Activated CD4-positive, alpha-beta T cell treated with anti-CD3 and anti-CD28 coated beads, Interleukin-2, amount 10 ng/mL, durations not matched to agents 24 days and 14 days (primary cell): ENCODE data around the gene SERTM2. TPM values are rescaled to one million over a fixed set of nuclear protein-coding genes. Genes with fewer than 3 reads are reported as not detected.

Source experiments
- DNase-seq: peaks from one replicate; pipeline ENCODE4 v3.0.0; 2022
- H3K27ac Mint-ChIP-seq: one replicate; pipeline ENCODE4 v1.8.0; 2022; ENCODE audit warnings: mild to moderate bottlenecking, mixed read lengths
- H3K27me3 Mint-ChIP-seq: one replicate; pipeline ENCODE4 v1.8.0; 2022; ENCODE audit warnings: mixed read lengths
- H3K36me3 Mint-ChIP-seq: one replicate; pipeline ENCODE4 v1.8.0; 2022; ENCODE audit warnings: low read depth, mild to moderate bottlenecking, mixed read lengths
- H3K4me1 Mint-ChIP-seq: one replicate; pipeline ENCODE4 v1.8.0; 2021; ENCODE audit warnings: mixed read lengths
- H3K4me3 Mint-ChIP-seq: one replicate; pipeline ENCODE4 v1.8.0; 2022; ENCODE audit warnings: mild to moderate bottlenecking, moderate library complexity, mixed read lengths
- H3K9me3 Mint-ChIP-seq: one replicate; pipeline ENCODE4 v1.8.0; 2021; ENCODE audit warnings: mixed read lengths
- intact Hi-C: fragments of 100-400 bp; cut with micrococcal nuclease; formaldehyde crosslinking; loops from one replicate; pipeline ENCODE4 v1.15.1; 2023
- total RNA-seq: library from RNA; stranded (reverse); gene quantifications from 2 replicates; pipeline ENCODE4 v1.2.3, GENCODE V29; 2022

The SERTM2 gene
- not detected in 2 replicates for total RNA-seq

DNA sequence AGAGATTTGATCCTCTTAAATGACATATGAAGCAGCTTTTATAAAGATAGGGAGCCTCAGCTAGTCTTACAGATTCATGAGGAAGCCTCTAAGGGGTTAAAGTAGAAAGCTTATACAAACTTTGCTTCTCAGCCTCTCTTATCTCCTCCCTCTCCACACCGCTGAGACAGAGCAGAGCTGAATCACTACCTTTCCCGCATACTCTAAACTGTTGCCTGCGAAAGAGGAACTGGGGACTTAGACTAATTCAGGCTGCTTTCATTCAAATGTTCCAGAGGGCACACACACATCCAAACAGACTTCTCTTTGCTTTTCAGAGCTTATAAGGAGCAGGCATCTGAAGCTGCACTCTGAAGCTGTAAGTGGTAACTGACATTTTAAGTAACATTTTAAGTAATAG lies at the start of gene SERTM2:
Gene SERTM2, plus strand, starts transcription at position 169 of the 400 bp plus-strand sequence. CDS start 7,213 bp downstream, outside the sequence.
- no peaks in the 10 kb centered on the region for H3K9me3 Mint-ChIP-seq
- intact Hi-C loops = no loop called here
- H3K36me3 Mint-ChIP-seq = no peaks in the 10 kb centered on the region
- H3K4me3 Mint-ChIP-seq = no peak within 1 kb of the TSS
- DNase-seq = no peak
- H3K27ac Mint-ChIP-seq = no peak within 1 kb of the TSS
- no peaks in the 10 kb centered on the region for H3K4me1 Mint-ChIP-seq
- H3K27me3 Mint-ChIP-seq = peaks cover 4% of the 10 kb centered on the region

- Mint-ChIP-seq H3K27ac (no peak overlapping the region), H3K4me3 (no peak overlapping the region), H3K9me3 (no peaks in the 10 kb centered on the region), H3K27me3 (no peaks in the 10 kb centered on the region), H3K4me1 (no peaks in the 10 kb centered on the region), H3K36me3 (no peaks in the 10 kb centered on the region)
- intact Hi-C loops = no loop called here
- DNase-seq = no peak
Measured at GRCh38 chrX:111465669-111466068, 45.8 kb upstream of the SERTM2 start.

DNA sequence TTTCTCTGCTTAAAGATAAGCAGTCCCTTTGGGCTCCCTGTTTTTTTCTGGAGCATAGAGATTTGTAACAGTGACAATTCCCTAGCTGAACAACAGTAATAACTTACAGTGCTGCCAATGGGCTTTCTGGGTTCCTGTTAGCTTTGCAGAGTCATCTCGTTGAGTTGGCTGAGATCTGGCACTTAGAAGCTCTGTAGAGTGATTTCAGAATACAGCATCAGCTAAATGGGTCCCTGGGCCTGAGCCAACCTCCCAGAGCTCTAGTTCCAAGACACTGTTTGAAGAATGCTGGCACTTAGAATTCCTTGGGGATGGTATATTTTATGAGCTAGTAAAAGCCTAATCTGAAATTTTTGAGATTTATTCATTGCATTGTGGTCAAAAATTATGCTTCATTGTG lies 43.5 kb upstream of the SERTM2 start:
- no peak for DNase-seq
- no peak overlapping the region for H3K27ac Mint-ChIP-seq
- no peaks in the 10 kb centered on the region for H3K36me3 Mint-ChIP-seq
- no peak overlapping the region for H3K4me3 Mint-ChIP-seq
- intact Hi-C loops = no loop called here
- no peaks in the 10 kb centered on the region for H3K4me1 Mint-ChIP-seq
- H3K9me3 Mint-ChIP-seq = no peaks in the 10 kb centered on the region
- no peaks in the 10 kb centered on the region for H3K27me3 Mint-ChIP-seq

- Mint-ChIP-seq H3K27ac (no peak overlapping the region), H3K27me3 (no peaks in the 10 kb centered on the region), H3K4me1 (no peaks in the 10 kb centered on the region), H3K4me3 (no peak overlapping the region), H3K36me3 (no peaks in the 10 kb centered on the region), H3K9me3 (no peaks in the 10 kb centered on the region)
- intact Hi-C loops = no loop called here
- DNase-seq = no peak
Measured at GRCh38 chrX:111470681-111471403, 40.6 kb upstream of the SERTM2 start.

DNA sequence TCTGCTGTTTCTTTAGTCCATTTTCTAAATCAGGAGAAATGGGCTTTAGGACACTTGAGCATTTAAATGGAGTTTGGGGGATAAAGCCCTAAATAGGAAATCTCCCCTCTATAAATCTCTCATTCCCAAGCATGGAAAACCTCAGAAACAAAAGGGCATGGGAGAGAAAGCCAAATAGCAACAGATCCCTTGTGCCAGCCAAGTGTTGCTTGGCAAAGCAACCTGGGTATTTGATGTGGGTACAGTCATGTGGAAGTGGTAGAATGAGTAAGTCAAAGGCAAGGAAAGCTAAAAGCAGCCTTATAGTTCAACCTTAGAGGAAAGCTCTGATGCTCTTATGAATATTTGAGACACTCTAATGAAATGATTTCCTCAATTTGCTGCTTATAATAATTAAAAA lies 29.5 kb upstream of the SERTM2 start:
- Mint-ChIP-seq H3K36me3 (no peaks in the 10 kb centered on the region), H3K4me1 (no peaks in the 10 kb centered on the region), H3K27ac (no peak overlapping the region), H3K9me3 (no peaks in the 10 kb centered on the region), H3K4me3 (no peak overlapping the region), H3K27me3 (no peaks in the 10 kb centered on the region)
- intact Hi-C loops = no loop called here
- no peak for DNase-seq

DNA sequence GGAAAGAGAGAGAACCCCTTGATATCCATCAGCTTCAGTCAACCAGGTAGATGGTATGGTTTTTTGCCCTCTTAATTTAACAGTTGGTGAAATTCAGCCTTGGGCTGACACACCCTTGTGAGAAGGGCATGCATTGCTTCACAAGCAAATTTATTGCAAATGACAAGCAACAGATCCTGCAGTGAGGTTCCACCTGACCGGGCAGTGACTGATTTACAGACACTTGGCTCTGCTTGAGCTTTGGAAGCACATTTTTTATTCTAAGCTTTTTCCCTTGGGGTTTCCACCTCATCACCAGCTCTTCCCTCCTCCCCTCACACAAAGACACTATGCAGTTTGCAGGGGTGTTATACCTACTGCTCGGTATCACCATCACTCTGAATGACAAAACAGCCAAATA lies 28.3 kb upstream of the SERTM2 start:
- Mint-ChIP-seq H3K4me1 (no peaks in the 10 kb centered on the region), H3K36me3 (no peaks in the 10 kb centered on the region), H3K27me3 (no peaks in the 10 kb centered on the region), H3K27ac (no peak overlapping the region), H3K9me3 (no peaks in the 10 kb centered on the region), H3K4me3 (no peak overlapping the region)
- no peak for DNase-seq
- intact Hi-C loops = no loop called here

GRCh38 chrX:111483881-111484280 lies 27.6 kb upstream of the SERTM2 start:
- H3K4me3 Mint-ChIP-seq = no peak overlapping the region
- H3K4me1 Mint-ChIP-seq = no peaks in the 10 kb centered on the region
- no peak overlapping the region for H3K27ac Mint-ChIP-seq
- no peaks in the 10 kb centered on the region for H3K36me3 Mint-ChIP-seq
- no peaks in the 10 kb centered on the region for H3K27me3 Mint-ChIP-seq
- no peaks in the 10 kb centered on the region for H3K9me3 Mint-ChIP-seq
- no peak for DNase-seq
- intact Hi-C loops = no loop called here

GRCh38 chrX:111490688-111491087 lies 20.8 kb upstream of the SERTM2 start:
- Mint-ChIP-seq H3K27ac (no peak overlapping the region), H3K4me3 (no peak overlapping the region), H3K27me3 (no peaks in the 10 kb centered on the region), H3K9me3 (no peaks in the 10 kb centered on the region), H3K4me1 (no peaks in the 10 kb centered on the region), H3K36me3 (no peaks in the 10 kb centered on the region)
- intact Hi-C loops = no loop called here
- DNase-seq = no peak

DNA sequence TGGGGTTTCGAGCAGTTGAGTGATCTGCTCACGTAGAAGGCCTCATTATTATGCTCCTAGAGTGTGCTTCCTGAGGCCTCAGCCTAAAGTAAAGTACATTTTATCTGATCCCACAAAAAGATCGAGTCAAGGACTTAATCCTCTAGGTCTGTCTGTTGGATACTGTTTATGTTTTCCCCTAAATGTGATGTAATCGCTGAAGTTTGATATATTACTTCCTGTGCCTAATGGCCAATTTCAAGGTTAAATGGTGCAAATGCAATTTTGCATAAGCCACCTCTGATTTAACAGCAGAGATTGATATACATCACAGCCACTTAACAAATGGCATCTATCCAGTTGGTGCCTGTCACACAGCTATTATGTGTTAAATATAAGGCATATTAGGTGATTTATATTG lies 19.4 kb upstream of the SERTM2 start:
- Mint-ChIP-seq H3K36me3 (no peaks in the 10 kb centered on the region), H3K27me3 (no peaks in the 10 kb centered on the region), H3K4me3 (no peak overlapping the region), H3K9me3 (no peaks in the 10 kb centered on the region), H3K4me1 (no peaks in the 10 kb centered on the region), H3K27ac (no peak overlapping the region)
- intact Hi-C loops = no loop called here
- no peak for DNase-seq

- Mint-ChIP-seq H3K36me3 (no peaks in the 10 kb centered on the region), H3K4me3 (no peak overlapping the region), H3K4me1 (no peaks in the 10 kb centered on the region), H3K27ac (no peak overlapping the region), H3K27me3 (no peaks in the 10 kb centered on the region), H3K9me3 (no peaks in the 10 kb centered on the region)
- DNase-seq = no peak
- intact Hi-C loops = no loop called here
Measured at GRCh38 chrX:111498538-111499103, 12.8 kb upstream of the SERTM2 start.

GRCh38 chrX:111503485-111503993 lies 7.9 kb upstream of the SERTM2 start:
- DNase-seq = no peak
- no peaks in the 10 kb centered on the region for H3K9me3 Mint-ChIP-seq
- intact Hi-C loops = no loop called here
- H3K27ac Mint-ChIP-seq = no peak overlapping the region
- no peaks in the 10 kb centered on the region for H3K36me3 Mint-ChIP-seq
- H3K4me3 Mint-ChIP-seq = no peak overlapping the region
- no peaks in the 10 kb centered on the region for H3K4me1 Mint-ChIP-seq
- H3K27me3 Mint-ChIP-seq = peaks cover 2% of the 10 kb centered on the region

DNA sequence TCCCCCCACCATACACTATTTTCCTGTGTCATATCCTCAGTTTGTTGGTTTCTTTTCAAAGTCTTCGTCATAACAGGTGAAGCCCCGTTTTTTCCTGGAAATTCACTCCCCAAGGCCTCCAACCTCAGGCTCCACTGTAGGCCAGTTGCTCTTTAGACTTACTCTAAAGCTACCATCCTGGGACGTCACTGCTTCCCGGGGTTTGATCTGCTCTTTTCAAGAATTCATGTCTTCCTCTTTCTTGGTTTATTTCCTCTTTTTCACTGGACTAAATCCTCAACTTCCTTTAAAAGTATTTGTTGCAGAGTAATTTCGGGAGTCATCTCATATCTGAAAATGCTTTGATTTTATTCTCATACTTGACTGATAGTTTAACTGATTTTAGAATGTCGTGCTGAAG lies 6.5 kb upstream of the SERTM2 start:
- Mint-ChIP-seq H3K36me3 (no peaks in the 10 kb centered on the region), H3K27ac (no peak overlapping the region), H3K27me3 (peaks cover 2% of the 10 kb centered on the region), H3K4me1 (no peaks in the 10 kb centered on the region), H3K4me3 (no peak overlapping the region), H3K9me3 (no peaks in the 10 kb centered on the region)
- intact Hi-C loops = no loop called here
- DNase-seq = no peak

- Mint-ChIP-seq H3K4me3 (no peak overlapping the region), H3K36me3 (no peaks in the 10 kb centered on the region), H3K27me3 (peaks cover 2% of the 10 kb centered on the region), H3K27ac (no peak overlapping the region), H3K9me3 (no peaks in the 10 kb centered on the region), H3K4me1 (no peaks in the 10 kb centered on the region)
- no peak for DNase-seq
- intact Hi-C loops = no loop called here
Measured at GRCh38 chrX:111505783-111506182, 5.7 kb upstream of the SERTM2 start.

DNA sequence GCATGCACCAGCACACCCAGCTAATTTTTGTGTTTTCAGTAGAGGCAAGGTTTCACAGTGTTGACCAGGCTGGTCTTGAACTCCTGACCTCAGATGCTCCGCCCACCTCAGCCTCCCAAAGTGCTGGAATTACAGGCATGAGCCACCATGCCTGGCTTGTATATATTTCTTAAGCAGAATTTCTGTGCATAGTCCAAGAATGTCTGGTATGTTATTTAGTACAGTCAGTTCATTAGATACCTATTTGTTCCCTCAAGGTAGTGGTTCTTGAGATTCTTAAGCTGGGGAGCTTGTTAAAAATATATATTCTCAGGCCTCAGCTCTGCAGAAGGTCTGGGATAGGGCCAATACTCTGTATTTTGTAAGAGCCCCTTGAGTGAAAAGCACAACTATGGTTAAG lies 4.6 kb upstream of the SERTM2 start:
- H3K4me1 Mint-ChIP-seq = no peaks in the 10 kb centered on the region
- H3K4me3 Mint-ChIP-seq = no peak overlapping the region
- DNase-seq = no peak
- H3K27me3 Mint-ChIP-seq = peaks cover 2% of the 10 kb centered on the region
- H3K36me3 Mint-ChIP-seq = no peaks in the 10 kb centered on the region
- no peak overlapping the region for H3K27ac Mint-ChIP-seq
- H3K9me3 Mint-ChIP-seq = no peaks in the 10 kb centered on the region
- intact Hi-C loops = no loop called here

DNA sequence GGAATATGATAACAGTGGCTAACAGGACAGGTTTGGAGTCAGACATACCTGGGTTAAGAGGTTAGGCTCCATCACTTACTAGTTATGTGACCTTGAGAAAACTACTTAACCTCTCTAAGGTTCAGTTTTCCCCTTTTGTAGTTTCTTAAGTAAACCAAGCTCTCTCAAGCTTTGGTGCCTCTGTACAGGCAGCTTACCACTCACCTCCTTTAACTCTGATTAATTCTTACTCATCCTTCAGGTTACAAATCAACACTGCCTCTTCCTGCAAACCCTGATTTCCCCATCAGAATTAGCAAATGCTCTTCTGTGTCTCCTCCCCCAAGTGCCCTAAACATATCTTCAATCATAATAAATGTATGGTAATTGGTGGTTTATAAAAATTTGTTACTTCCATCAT lies 3.5 kb upstream of the SERTM2 start:
- no peaks in the 10 kb centered on the region for H3K9me3 Mint-ChIP-seq
- intact Hi-C loops = no loop called here
- H3K27ac Mint-ChIP-seq = no peak overlapping the region
- H3K36me3 Mint-ChIP-seq = no peaks in the 10 kb centered on the region
- peaks cover 3% of the 10 kb centered on the region for H3K27me3 Mint-ChIP-seq
- no peak overlapping the region for H3K4me3 Mint-ChIP-seq
- DNase-seq = no peak
- no peaks in the 10 kb centered on the region for H3K4me1 Mint-ChIP-seq
